ENCODE data around the gene LMLN. TPM values are rescaled to one million over a fixed set of nuclear protein-coding genes. Genes with fewer than 3 reads are reported as not detected.

LMLN gene
- total and polyA plus RNA-seq, 2 of the 8 experiments (the other 6 are each of a cell fraction or from before 2014, with no cell fraction given) = 3.9 to 5.0 TPM

- ChIA-PET POLR2A (ENCODE audit: partially characterized antibody) (interaction anchor here (1.7 kb wide), 1 partner anchor 135 kb away, joined by 3 read pairs; no protein-coding TSS in a partner anchor), CTCF (ENCODE audit: partially characterized antibody) (interaction anchor here (2.2 to 4.3 kb wide), 2 partner anchors 8 to 37 kb away, joined by 11 to 23 read pairs; no protein-coding TSS in a partner anchor)
- Histone ChIP-seq H2BK12ac (ENCODE audit: low read depth, low read length) (no peak overlapping the region), H2AK5ac (ENCODE audit: low read depth, low read length) (no peak overlapping the region), H2BK15ac (ENCODE audit: low read length) (no peak overlapping the region), H3K4me3 (ENCODE audit: extremely low read depth in 1 of 4, insufficient read depth in 2 of 4, low read depth in 3 of 4, low read length in 4 of 4) (no peak overlapping the region), H3K4ac (replicated peaks; ENCODE audit: insufficient read length, low read depth, low read length) (no peak overlapping the region), H3K9me3 (ENCODE audit: insufficient read depth in 2 of 2, low read depth in 1 of 2, low read length in 1 of 2) (no peaks in the 10 kb centered on the region), H3K9ac (replicated peaks in 1 of 4; ENCODE audit: extremely low read depth in 1 of 4, low read depth in 3 of 4, low read length in 3 of 4) (no peak overlapping the region), H3K79me1 (ENCODE audit: low read depth, low read length) (no peaks in the 10 kb centered on the region), H3K4me1 (replicated peaks in 1 of 4; ENCODE audit: control insufficient read depth in 3 of 4, insufficient read depth in 4 of 4, low read length in 3 of 4) (no peaks in the 10 kb centered on the region), H2BK5ac (ENCODE audit: low read depth, low read length) (no peak overlapping the region), H3K18ac (ENCODE audit: extremely low read depth, low read length) (no peak overlapping the region), H3K27ac (ENCODE audit: low read depth, low read length) (no peak overlapping the region), H3K23ac (ENCODE audit: insufficient read length) (no peak overlapping the region), H3K23me2 (ENCODE audit: low read depth, low read length) (no peaks in the 10 kb centered on the region), H3K14ac (ENCODE audit: insufficient read length) (no peak overlapping the region), H4K91ac (replicated peaks; ENCODE audit: insufficient read length, low read length) (no peak overlapping the region), H3K4me2 (ENCODE audit: insufficient read depth in 1 of 2, low read depth in 2 of 2, low read length in 2 of 2) (no peak overlapping the region), H2BK120ac (replicated peaks; ENCODE audit: low read depth, low read length) (no peak overlapping the region), H4K8ac (ENCODE audit: extremely low read depth, insufficient read depth, low read length) (no peak overlapping the region), H2BK20ac (ENCODE audit: low read length) (no peak overlapping the region), H3K56ac (replicated peaks; ENCODE audit: insufficient read length, low read depth, low read length) (no peak overlapping the region), H4K5ac (ENCODE audit: insufficient read length, low read depth, low read length) (no peak overlapping the region), H3K79me2 (ENCODE audit: control insufficient read depth in 1 of 2, insufficient read depth in 2 of 2, low read length in 2 of 2) (no peaks in the 10 kb centered on the region), H4K20me1 (replicated peaks in 1 of 2; ENCODE audit: control insufficient read depth in 1 of 2, insufficient read depth in 2 of 2, low read length in 2 of 2) (no peaks in the 10 kb centered on the region), H2AFZ (ENCODE audit: low read length) (no peak overlapping the region), H3K36me3 (ENCODE audit: control insufficient read depth in 2 of 4, insufficient read depth in 4 of 4, low read length in 3 of 4) (no peaks in the 10 kb centered on the region), H3K27me3 (replicated peaks in 1 of 4; ENCODE audit: control insufficient read depth in 3 of 4, extremely low read depth in 1 of 4, insufficient read depth in 3 of 4, low read length in 3 of 4) (peaks cover 1 to 10% (median 6%) of the 10 kb centered on the region in 4 experiments; a peak in 4 of 7 replicates)
- FAIRE-seq (no peak), DNase-seq (ENCODE audit: low read depth in 1 of 2, low spot score in 2 of 2) (no peak)
- TF ChIP-seq RXRA (IDR thresholded peaks at IDR 0.05; ENCODE audit: insufficient read depth, low read depth, low read length) (no peak), RFX5 (IDR thresholded peaks at IDR 0.05; ENCODE audit: borderline replicate concordance, low read depth, low read length) (no peak), SAP30 (IDR thresholded peaks at IDR 0.05; ENCODE audit: insufficient read depth, insufficient replicate concordance, low read length) (no peak), KDM1A (IDR thresholded peaks at IDR 0.05; ENCODE audit: borderline replicate concordance, low read length) (no peak), SP1 (IDR thresholded peaks at IDR 0.05; ENCODE audit: low read depth, low read length) (no peak), BRCA1 (IDR thresholded peaks at IDR 0.05; ENCODE audit: low read depth, low read length) (no peak), SP4 (IDR thresholded peaks at IDR 0.05; ENCODE audit: low read length) (no peak), SUZ12 (IDR thresholded peaks at IDR 0.05; ENCODE audit: low read length) (no peak)
- WGBS, 2 experiments (ENCODE audit: extremely low coverage in 1 of 2, insufficient coverage in 1 of 2, insufficient read length in 1 of 2, insufficient replicate concordance in 2 of 2, low coverage in 1 of 2, low lambda C conversion rate in 2 of 2, missing lambda C conversion rate in 1 of 2) = 91% methylated on average over 3 of the region's 3 CpGs; no CpG with 5 or more reads in 1 of the 2 experiments
Observed at GRCh38 chr3:198088421-198088955, 128.5 kb downstream of the LMLN start.

All from H1 (cell line).